Motor neuron (in vitro differentiated cells): ENCODE data around the gene TEX52. TPM values are rescaled to one million over a fixed set of nuclear protein-coding genes. Genes with fewer than 3 reads are reported as not detected.
"Not testable (repeated sequence)": the region's sequence is repeated elsewhere in the genome, so short reads cannot be mapped to it uniquely, and the experiment has no call there.

ENCODE experiments used
- ATAC-seq, 8 experiments: fragments of 200-7000 bp; cut with Tn5 transposase; replicated peaks in 6 of 8; 2 replicates each; pipeline ENCODE4 v1.8.0; 2021; ENCODE audit warnings: mild to moderate bottlenecking in 8 of 8, moderate library complexity in 8 of 8
- H3K27ac ChIP-seq, 2 donors: fragments of 250-450 bp; sonication (Bioruptor Pico); 2 replicates each; pipeline ENCODE4 v1.9.0; 2021; ENCODE audit warnings: antibody characterized with exemption in 2 of 2, mild to moderate bottlenecking in 2 of 2, moderate library complexity in 1 of 2
- H3K4me1 ChIP-seq, 2 donors: fragments of 250-450 bp; sonication (Bioruptor Pico); replicated peaks in 1 of 2; 2 replicates each; pipeline ENCODE4 v1.6.1; 2021; ENCODE audit warnings: antibody characterized with exemption in 2 of 2, mild to moderate bottlenecking in 2 of 2, moderate library complexity in 1 of 2
- H3K4me3 ChIP-seq, 5 donors: fragments of 250-450 bp; sonication (Bioruptor Pico); 2 replicates each; pipeline ENCODE4 v1.9.0; 2021; ENCODE audit warnings: antibody characterized with exemption in 5 of 5, mild to moderate bottlenecking in 5 of 5, moderate library complexity in 4 of 5
- WGBS, 10 experiments: fragments of 450-650 bp; shearing (Covaris generic); methylation state at CpG; one replicate each; pipeline ENCODE4 v1.0.0; 2022; 5-methylcytosine and 5-hydroxymethylcytosine counted together
- in situ Hi-C, 9 experiments: fragments of 400-800 bp; cut with MboI; loops; one replicate each; pipeline ENCODE4 v1.15.0; 2021; ENCODE audit warnings: low sequenced_read_pairs in 9 of 9, low pct_unique_long_range_greater_than_20kb in 2 of 9; ENCODE audit not compliant: unreplicated experiment in 9 of 9
- total RNA-seq, 8 experiments: library from RNA; unstranded; fragments of 300-600 nt; gene quantifications; 2 replicates each; pipeline versions ENCODE4 v1.2.3 to v1.2.4, GENCODE V29; 2022

TEX52 gene
- total RNA-seq, 8 experiments from 2014 or later = 0.16 to 1.5 (median 0.29) TPM; not detected in 3

- in situ Hi-C loops = loop anchor here in 1 of 9 experiments (10.0 kb wide), 1 partner anchor 148 kb away; no protein-coding TSS in a partner anchor
- Histone ChIP-seq H3K4me1 (peaks cover 8 to 9% of the 10 kb centered on the region in 2 donors), H3K4me3 (no peak overlapping the region), H3K27ac (no peak overlapping the region)
- WGBS, 10 experiments = 80 to 100% (median 96%) methylated on average over 1 to 7 of the region's 10 CpGs; no CpG with 5 or more reads in 3 of the 10 experiments
- ATAC-seq = no peak
Measured at GRCh38 chr12:2886768-2887450, 30.1 kb upstream of the TEX52 start.

- ATAC-seq = no peak
- WGBS, 10 experiments = 14 to 100% (median 73%) methylated on average over 1 to 2 of the region's 2 CpGs; no CpG with 5 or more reads in 3 of the 10 experiments
- Histone ChIP-seq H3K4me3 (no peak overlapping the region), H3K4me1 (peaks cover 3 to 4% of the 10 kb centered on the region in 2 donors), H3K27ac (no peak overlapping the region)
- in situ Hi-C loops = loop anchor here in 1 of 9 experiments (10.0 kb wide), 1 partner anchor 150 kb away; no protein-coding TSS in a partner anchor
Measured at GRCh38 chr12:2884810-2885209, 28.0 kb upstream of the TEX52 start.

GRCh38 chr12:2879853-2880252 lies 23.0 kb upstream of the TEX52 start:
- Histone ChIP-seq H3K27ac (no peak overlapping the region), H3K4me3 (no peak overlapping the region), H3K4me1 (peaks cover 10% of the 10 kb centered on the region in 2 donors)
- in situ Hi-C loops = loop anchor here in 1 of 9 experiments (10.0 kb wide), 1 partner anchor 155 kb away; no protein-coding TSS in a partner anchor
- WGBS, 10 experiments = 100% methylated on average over 1 to 3 of the region's 3 CpGs; no CpG with 5 or more reads in 1 of the 10 experiments
- ATAC-seq = no peak

- WGBS, 10 experiments = 0 to 71% (median 20%) methylated on average over 2 to 8 of the region's 16 CpGs
- peak in 6 of 8 experiments; percentile 4 to 51 (median 40) for ATAC-seq
- peak overlapping the region; percentile 86 to 88 for H3K27ac ChIP-seq
- peaks cover 10% of the 10 kb centered on the region in 2 donors for H3K4me1 ChIP-seq
- H3K4me3 ChIP-seq = peak overlapping the region; percentile 89 to 99 (median 96)
- in situ Hi-C loops = no loop called here
Measured at GRCh38 chr12:2877953-2878732, 21.3 kb upstream of the TEX52 start.

- Histone ChIP-seq H3K27ac (peak within 1 kb of the TSS; percentile 86 to 88), H3K4me3 (peak within 1 kb of the TSS; percentile 89 to 99 (median 96)), H3K4me1 (peaks cover 10% of the 10 kb centered on the region in 2 donors)
- 0 to 40% (median 1%) methylated on average over 1 to 22 of the region's 70 CpGs for WGBS, 10 experiments
- ATAC-seq = peak; percentile 90 to 93 (median 92)
- in situ Hi-C loops = no loop called here
Measured at GRCh38 chr12:2877047-2877952, 20.5 kb upstream of the TEX52 start, which contains the start of the genes FOXM1 and RHNO1. FOXM1 (minus strand) TSS chr12:2877174; CDS start chr12:2874478, 2,696 bp downstream. RHNO1 (plus strand) TSS chr12:2877223; CDS start chr12:2885367, 8,144 bp downstream.

- ATAC-seq = peak in 4 of 8 experiments; percentile 24 to 78 (median 66)
- H3K27ac ChIP-seq = peak overlapping the region in 1 of 2 donors; percentile 86
- peaks cover 10% of the 10 kb centered on the region in 2 donors for H3K4me1 ChIP-seq
- H3K4me3 ChIP-seq = peak overlapping the region; percentile 89 to 99 (median 96)
- in situ Hi-C loops = no loop called here
- WGBS, 10 experiments = 0 to 29% (median 13%) methylated on average over 1 to 9 of the region's 38 CpGs; no CpG with 5 or more reads in 2 of the 10 experiments
Measured at GRCh38 chr12:2876431-2877046, 19.7 kb upstream of the TEX52 start.

GRCh38 chr12:2868986-2869632 lies 12.3 kb upstream of the TEX52 start:
- H3K4me1 ChIP-seq, H3K4me3 ChIP-seq, H3K27ac ChIP-seq: not testable (repeated sequence)
- 37 to 100% (median 80%) methylated on average over 1 to 5 of the region's 9 CpGs; no CpG with 5 or more reads in 1 of the 10 experiments for WGBS, 10 experiments
- in situ Hi-C loops = loop anchor here in 4 of 9 experiments (25.0 kb wide), 1 partner anchor 168 kb away; no protein-coding TSS in a partner anchor
- peak in 2 of 8 experiments; percentile 91 to 94 for ATAC-seq

- in situ Hi-C loops = loop anchor here in 4 of 9 experiments (25.0 kb wide), 1 partner anchor 173 kb away; no protein-coding TSS in a partner anchor
- H3K4me1 ChIP-seq = no peaks in the 10 kb centered on the region
- WGBS, 10 experiments = 95 to 100% (median 96%) methylated on average over 4 to 7 of the region's 9 CpGs; no CpG with 5 or more reads in 4 of the 10 experiments
- ATAC-seq = no peak
- H3K4me3 ChIP-seq = no peak overlapping the region
- no peak overlapping the region for H3K27ac ChIP-seq
Measured at GRCh38 chr12:2864198-2864597, 7.4 kb upstream of the TEX52 start.

GRCh38 chr12:2863402-2863801 lies 6.6 kb upstream of the TEX52 start:
- 80 to 100% (median 88%) methylated on average over 1 to 5 of the region's 7 CpGs; no CpG with 5 or more reads in 2 of the 10 experiments for WGBS, 10 experiments
- not testable (repeated sequence) for H3K27ac ChIP-seq, ATAC-seq, H3K4me3 ChIP-seq, H3K4me1 ChIP-seq
- in situ Hi-C loops = loop anchor here in 4 of 9 experiments (25.0 kb wide), 1 partner anchor 174 kb away; no protein-coding TSS in a partner anchor

GRCh38 chr12:2862876-2863275 lies 6.0 kb upstream of the TEX52 start:
- Histone ChIP-seq H3K4me1 (no peaks in the 10 kb centered on the region), H3K27ac (no peak overlapping the region), H3K4me3 (no peak overlapping the region)
- ATAC-seq = no peak
- WGBS, 10 experiments = 67 to 100% (median 96%) methylated on average over 1 to 6 of the region's 7 CpGs; no CpG with 5 or more reads in 3 of the 10 experiments
- in situ Hi-C loops = loop anchor here in 4 of 9 experiments (25.0 kb wide), 1 partner anchor 174 kb away; no protein-coding TSS in a partner anchor

GRCh38 chr12:2860170-2860569 lies 3.3 kb upstream of the TEX52 start:
- ATAC-seq = no peak
- in situ Hi-C loops = loop anchor here in 4 of 9 experiments (25.0 kb wide), 1 partner anchor 177 kb away; no protein-coding TSS in a partner anchor

More at GRCh38 chr12:2860170-2860569, 3.3 kb upstream of the TEX52 start:
- Histone ChIP-seq H3K4me3 (no peak overlapping the region), H3K27ac (no peak overlapping the region), H3K4me1 (no peaks in the 10 kb centered on the region)
